Measurements from ENCODE around the gene IMPG2.

Gene IMPG2

DNA sequence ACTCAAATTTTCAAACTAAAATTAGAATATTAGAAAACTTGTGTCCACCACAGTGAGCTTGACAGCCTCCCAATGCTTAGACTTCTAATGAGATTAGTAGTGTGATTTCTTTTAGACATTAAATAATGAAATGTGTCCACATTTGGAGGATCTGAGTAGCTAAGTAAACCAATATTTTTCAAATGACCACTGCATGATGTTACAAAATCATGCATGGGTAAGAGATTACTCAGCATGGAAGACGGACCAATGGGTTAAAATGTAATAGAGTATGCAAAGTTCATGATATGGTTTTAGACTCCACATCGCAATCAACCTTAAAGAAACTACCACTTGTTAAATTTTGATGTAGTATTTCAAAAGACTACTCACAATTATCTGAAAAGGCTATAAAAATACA is 130.6 kb downstream of the IMPG2 start:
- DNase-seq (ENCODE audit: low read depth, low spot score) = peak; percentile 19
- TF ChIP-seq, protein P1, sequence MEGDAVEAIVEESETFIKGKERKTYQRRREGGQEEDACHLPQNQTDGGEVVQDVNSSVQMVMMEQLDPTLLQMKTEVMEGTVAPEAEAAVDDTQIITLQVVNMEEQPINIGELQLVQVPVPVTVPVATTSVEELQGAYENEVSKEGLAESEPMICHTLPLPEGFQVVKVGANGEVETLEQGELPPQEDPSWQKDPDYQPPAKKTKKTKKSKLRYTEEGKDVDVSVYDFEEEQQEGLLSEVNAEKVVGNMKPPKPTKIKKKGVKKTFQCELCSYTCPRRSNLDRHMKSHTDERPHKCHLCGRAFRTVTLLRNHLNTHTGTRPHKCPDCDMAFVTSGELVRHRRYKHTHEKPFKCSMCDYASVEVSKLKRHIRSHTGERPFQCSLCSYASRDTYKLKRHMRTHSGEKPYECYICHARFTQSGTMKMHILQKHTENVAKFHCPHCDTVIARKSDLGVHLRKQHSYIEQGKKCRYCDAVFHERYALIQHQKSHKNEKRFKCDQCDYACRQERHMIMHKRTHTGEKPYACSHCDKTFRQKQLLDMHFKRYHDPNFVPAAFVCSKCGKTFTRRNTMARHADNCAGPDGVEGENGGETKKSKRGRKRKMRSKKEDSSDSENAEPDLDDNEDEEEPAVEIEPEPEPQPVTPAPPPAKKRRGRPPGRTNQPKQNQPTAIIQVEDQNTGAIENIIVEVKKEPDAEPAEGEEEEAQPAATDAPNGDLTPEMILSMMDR (IDR thresholded peaks at IDR 0.05; ENCODE audit: low read depth, low read length) = no peak
- in situ Hi-C loops (cut with HindIII; ENCODE audit: low sequenced_read_pairs) = loop anchor here (10.0 kb wide), 1 partner anchor 295 kb away; no protein-coding TSS in a partner anchor
- no peak overlapping the region for H3K4me3 ChIP-seq (ENCODE audit: low read depth, low read length)

DNA sequence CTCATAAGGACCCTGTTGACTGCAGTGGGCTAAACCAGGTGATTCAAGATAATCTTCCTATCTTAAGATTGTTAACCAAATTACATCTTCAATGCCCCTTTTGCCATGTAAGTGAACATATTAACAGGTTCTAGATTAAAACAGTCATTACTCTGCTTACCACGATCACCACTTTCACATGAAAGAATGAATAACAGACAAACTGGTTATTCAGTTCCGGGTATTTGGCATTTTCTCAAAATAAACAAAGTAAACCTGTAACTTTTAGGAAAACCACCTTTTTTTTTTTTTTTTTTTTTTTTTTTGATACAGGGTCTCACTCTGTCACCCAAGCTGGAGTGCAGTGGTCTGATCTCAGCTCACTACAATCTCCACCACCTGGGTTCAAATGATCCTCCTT is 131.2 kb downstream of the IMPG2 start:
- H3K4me3 ChIP-seq (ENCODE audit: low read depth, low read length) = no peak overlapping the region
- in situ Hi-C loops (cut with HindIII; ENCODE audit: low sequenced_read_pairs) = no loop called here
- no peak for DNase-seq (ENCODE audit: low read depth, low spot score)
- TF ChIP-seq, protein P1 (IDR thresholded peaks at IDR 0.05; ENCODE audit: low read depth, low read length) = no peak

DNA sequence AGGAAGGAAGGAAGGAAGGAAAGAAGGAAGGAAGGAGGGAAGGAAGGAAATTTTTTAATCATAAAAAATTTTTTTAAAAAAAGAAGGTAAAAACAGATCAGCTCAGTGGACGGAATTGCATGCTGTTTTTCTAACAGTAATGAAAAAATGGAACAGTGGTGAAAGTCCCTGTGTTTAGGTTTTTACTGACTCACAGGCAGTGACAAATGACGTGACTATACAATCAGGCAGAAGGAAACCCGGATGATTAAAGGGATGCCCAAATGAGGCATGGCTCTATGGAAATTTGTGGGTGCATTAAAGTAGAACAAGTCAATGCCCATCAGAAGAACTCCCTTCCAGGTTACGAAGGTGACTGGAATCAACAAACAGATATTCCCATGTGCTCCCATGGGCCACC is 135.0 kb downstream of the IMPG2 start:
- no peak overlapping the region for H3K4me3 ChIP-seq (ENCODE audit: low read depth, low read length)
- DNase-seq (ENCODE audit: low read depth, low spot score) = no peak
- TF ChIP-seq, protein P1 (IDR thresholded peaks at IDR 0.05; ENCODE audit: low read depth, low read length) = no peak
- in situ Hi-C loops (cut with HindIII; ENCODE audit: low sequenced_read_pairs) = no loop called here

DNA sequence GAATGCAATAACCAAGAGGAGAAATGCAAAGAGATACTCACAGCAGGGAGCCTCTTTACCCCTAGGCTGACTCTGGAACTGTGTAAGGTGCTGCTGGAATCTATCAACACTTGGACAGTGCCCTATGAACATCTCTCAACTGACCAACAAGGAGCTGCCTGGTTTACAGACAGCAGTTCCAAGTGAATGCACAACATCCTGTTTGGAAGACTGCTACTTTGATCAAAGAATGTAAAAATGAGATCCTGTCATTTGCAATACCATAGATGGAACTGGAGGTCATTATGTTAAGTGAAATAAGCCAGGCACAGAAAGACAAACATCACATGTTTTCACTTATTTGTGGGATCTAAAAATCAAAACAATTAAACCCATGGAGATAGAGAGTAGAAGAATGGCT is 136.3 kb downstream of the IMPG2 start:
- in situ Hi-C loops (cut with HindIII; ENCODE audit: low sequenced_read_pairs) = no loop called here
- TF ChIP-seq, protein P1 (IDR thresholded peaks at IDR 0.05; ENCODE audit: low read depth, low read length) = no peak
- no peak for DNase-seq (ENCODE audit: low read depth, low spot score)
- H3K4me3 ChIP-seq (ENCODE audit: low read depth, low read length) = no peak overlapping the region

DNA sequence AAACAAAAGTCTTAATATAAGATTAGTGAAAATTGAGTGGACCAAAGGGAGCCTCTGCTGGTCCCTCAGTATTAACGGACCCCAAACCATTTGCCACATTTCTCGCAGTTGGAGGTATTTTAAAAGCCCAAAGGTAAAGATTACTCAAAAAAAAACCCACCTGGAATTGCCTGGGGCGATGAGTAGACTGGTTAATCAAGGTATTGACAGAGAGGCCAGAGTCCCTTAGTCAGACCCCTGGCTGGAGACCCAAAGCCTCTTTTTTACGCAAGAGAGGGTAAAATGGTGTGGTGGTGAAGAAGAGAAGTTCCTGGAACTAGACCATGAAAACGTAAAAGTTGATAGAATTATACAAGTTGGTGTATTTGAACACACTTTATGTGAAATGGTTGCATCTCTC is 137.2 kb downstream of the IMPG2 start:
- DNase-seq (ENCODE audit: low read depth, low spot score) = no peak
- in situ Hi-C loops (cut with HindIII; ENCODE audit: low sequenced_read_pairs) = no loop called here
- H3K4me3 ChIP-seq (ENCODE audit: low read depth, low read length) = no peak overlapping the region
- TF ChIP-seq, protein P1 (IDR thresholded peaks at IDR 0.05; ENCODE audit: low read depth, low read length) = no peak

DNA sequence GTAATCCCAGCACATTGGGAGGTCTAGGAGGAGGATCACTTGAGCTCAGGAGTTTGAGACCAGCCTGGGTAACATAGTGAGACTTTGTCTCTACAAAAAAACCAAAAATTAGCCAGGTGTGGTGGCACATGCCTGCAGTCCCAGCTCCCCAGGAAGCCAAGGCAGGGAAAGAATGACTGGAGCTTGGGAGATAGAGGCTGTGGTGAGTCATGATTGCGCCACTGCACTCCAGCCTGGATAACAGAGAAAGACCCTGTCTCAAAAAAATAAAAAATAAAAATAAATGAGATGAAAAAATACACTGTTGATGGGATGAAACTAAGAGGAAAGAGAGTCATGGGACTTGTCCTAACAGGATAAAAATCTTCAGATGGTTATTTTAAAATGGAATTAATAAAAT is 137.6 kb downstream of the IMPG2 start:
- TF ChIP-seq, protein P1 (IDR thresholded peaks at IDR 0.05; ENCODE audit: low read depth, low read length) = no peak
- DNase-seq (ENCODE audit: low read depth, low spot score) = no peak
- no peak overlapping the region for H3K4me3 ChIP-seq (ENCODE audit: low read depth, low read length)
- in situ Hi-C loops (cut with HindIII; ENCODE audit: low sequenced_read_pairs) = no loop called here

DNA sequence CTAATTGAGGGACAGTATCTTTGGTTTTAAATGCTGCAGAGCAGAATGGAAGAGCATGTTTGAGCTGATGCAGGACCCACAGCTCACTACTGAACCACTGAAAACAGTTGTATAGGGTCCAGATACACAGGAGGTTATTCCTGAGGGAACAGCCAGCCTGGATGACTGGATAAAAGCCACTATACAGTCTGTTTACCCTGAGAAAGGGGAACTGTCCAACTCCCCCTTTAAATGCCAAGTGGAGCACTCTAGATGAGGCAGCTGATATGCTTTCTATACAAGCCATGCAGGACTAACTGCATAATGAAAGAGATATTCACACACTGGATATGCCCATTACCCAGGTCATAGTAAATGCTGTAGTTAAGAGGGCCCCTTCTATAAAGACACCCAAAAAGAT is 138.6 kb downstream of the IMPG2 start:
- in situ Hi-C loops (cut with HindIII; ENCODE audit: low sequenced_read_pairs) = no loop called here
- TF ChIP-seq, protein P1 (IDR thresholded peaks at IDR 0.05; ENCODE audit: low read depth, low read length) = no peak
- no peak overlapping the region for H3K4me3 ChIP-seq (ENCODE audit: low read depth, low read length)
- DNase-seq (ENCODE audit: low read depth, low spot score) = no peak

Measured in astrocyte of the spinal cord (primary cell).